VCaP (cell line): ENCODE results near the gene VIPR2.
A peak's percentile ranks its signal among the peaks of the same experiment; 100 is the strongest.

Source experiments
- H3K27ac ChIP-seq: fragments of 450-650 bp; 2 replicates; pipeline ENCODE4 v1.5.1; 2017
- TF ChIP-seq, protein P1 (sequence below): fragments of 450-650 bp; conservative IDR thresholded peaks from 2 replicates; pipeline ENCODE4 v1.5.1; 2017; ENCODE audit warnings: mild to moderate bottlenecking, moderate library complexity

The VIPR2 gene

DNA sequence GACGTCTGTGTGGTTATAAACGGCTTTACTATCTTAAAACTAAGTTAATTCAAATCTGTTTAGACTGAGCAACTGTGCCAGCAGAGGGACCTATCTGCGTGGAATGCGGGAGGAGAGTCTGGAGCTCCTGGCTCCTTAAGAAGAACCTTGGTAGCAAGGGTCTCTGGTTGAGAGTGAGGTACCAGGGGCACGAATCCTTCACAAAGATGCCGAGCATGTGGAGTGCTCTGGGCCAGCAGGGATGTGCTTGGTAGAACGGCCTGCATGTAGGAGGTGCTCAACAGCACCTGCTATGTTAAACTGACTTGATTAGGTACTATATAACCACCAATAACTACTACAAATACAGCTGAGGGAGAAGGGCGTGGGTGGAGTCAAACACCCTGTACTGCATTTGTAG lies 102.6 kb downstream of the VIPR2 start:
- peak overlapping the region; percentile 22; the same call in 1 of the 2 replicates for H3K27ac ChIP-seq
- TF ChIP-seq, protein P1, sequence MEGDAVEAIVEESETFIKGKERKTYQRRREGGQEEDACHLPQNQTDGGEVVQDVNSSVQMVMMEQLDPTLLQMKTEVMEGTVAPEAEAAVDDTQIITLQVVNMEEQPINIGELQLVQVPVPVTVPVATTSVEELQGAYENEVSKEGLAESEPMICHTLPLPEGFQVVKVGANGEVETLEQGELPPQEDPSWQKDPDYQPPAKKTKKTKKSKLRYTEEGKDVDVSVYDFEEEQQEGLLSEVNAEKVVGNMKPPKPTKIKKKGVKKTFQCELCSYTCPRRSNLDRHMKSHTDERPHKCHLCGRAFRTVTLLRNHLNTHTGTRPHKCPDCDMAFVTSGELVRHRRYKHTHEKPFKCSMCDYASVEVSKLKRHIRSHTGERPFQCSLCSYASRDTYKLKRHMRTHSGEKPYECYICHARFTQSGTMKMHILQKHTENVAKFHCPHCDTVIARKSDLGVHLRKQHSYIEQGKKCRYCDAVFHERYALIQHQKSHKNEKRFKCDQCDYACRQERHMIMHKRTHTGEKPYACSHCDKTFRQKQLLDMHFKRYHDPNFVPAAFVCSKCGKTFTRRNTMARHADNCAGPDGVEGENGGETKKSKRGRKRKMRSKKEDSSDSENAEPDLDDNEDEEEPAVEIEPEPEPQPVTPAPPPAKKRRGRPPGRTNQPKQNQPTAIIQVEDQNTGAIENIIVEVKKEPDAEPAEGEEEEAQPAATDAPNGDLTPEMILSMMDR = no peak

DNA sequence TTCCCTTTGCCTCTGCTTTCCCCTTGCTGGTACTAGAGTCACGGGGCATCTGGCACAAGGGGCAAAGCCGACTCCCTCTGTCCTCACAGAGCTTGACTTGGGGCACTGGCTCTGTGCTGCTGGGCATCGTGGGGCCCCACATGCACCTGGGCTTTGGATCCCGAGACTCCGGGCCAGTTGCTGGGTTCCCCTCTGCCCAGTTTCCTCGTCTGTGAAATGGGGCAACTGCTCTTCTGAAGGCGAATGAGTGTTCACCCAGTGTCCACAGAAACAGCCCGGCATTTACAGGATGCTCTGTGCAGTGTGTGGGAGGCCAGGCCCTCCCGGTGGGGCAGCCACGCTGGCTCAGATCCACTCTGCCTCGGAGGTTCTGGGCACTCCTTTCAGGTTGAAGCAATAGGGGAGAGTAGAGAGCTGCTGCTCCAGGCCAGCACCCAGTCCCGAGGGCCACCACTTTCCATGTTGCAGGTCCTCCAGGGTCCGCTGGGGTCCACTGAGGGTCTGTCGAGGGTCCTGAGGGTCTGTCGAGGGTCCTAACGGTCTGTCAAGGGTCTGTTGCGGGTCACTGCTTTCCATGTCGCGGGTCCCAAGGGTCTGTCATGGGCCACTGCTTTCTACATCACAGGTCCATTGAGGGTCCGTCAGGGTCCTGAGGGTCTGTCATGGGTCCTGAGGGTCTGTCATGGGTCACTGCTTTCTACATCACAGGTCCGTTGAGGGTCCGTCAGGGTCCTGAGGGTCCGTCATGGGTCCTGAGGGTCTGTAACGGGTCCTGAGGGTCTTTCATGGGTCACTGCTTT lies 103.6 kb downstream of the VIPR2 start:
- TF ChIP-seq, protein P1 = no peak
- H3K27ac ChIP-seq = no peak overlapping the region

DNA sequence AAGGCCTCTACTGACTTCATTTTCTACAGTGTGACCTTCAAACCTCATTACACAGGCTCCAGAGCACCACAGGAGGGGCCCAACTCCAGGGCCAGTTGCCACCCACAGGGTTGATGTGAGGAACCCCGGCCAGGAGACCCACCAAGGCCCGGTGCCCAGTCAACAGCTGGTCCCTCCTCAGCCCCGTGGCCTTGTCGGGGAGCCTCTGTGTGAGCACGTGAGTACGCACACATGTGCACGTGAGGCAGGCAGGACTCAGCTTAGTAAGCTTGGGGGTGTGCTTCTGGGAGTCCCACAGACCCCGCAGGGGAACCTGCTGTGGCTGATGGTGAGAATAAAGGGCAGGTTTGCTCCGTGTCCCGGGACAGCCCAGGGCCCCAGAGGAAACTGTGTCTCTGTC lies 104.5 kb downstream of the VIPR2 start:
- H3K27ac ChIP-seq = no peak overlapping the region
- TF ChIP-seq, protein P1 = no peak

DNA sequence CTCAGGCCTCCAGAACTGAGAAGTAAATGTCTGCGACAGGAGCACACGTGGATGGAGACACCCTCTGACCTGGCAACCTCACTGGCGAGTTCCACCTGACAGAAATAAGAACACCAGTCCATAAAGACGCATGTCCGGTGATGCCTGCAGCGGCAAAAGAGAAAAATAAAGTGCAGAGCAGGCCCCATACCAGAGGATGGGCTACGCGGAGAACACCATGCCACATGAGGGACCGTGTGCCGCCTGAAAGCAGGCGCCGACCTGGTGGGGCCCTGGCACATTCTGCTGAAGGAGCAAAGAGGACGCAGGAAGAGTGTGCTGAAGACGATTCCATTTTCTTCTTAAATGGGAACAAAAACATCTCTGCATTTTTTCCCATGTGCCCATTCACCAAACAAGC lies 105.0 kb downstream of the VIPR2 start:
- TF ChIP-seq, protein P1 = no peak
- H3K27ac ChIP-seq = no peak overlapping the region

DNA sequence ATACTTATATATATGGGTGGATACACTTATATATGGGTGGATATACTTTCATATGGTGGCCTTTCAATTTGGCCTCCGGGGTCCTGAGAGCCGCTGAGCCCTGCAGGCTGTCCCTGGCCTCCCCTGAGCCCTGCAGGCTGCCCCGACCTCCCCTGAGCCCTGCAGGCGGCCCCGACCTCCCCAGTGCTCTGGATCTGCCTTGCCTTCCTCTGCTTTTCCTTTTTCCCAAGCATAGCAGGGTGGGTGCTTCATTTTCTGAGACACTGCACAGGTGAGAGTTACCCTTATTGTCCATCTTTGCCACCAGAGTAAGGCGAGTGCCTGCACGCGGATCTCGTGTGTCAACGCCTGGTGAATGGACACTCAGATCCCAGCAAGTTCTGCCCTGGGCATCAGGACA lies 106.6 kb downstream of the VIPR2 start:
- TF ChIP-seq, protein P1 = no peak

DNA sequence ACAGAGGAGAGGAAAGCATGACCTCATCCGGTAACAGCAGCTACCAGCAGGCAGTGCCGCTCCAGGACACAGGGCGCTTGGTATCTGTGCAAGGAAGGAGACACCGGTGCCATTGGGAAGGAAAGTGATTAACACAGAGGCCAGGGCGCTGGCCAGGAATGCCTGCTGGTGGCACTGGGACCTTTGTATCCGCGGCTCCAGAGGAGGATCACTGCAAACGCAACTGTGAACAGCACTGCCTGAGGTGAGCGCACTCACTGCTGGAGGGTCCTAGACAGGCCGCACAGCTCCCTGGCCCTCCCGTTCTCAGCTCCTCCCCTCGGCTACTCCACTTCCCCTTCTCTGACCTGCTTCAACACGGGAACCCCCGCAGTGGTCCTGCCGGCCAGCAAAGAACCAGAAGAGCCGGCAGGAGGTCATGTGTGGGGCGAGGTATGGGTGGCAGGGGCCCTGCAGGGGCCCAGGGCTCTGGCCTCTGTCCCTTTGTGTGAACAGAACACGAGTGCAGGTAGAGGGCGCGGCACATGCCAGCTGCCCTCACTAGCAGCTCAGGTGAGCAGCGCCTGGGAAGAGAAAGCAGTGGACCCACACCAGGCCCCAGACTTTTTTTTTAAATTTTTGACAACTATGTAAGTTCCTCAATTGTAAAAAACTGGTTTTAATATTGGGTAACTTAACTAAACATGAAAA lies 107.6 kb downstream of the VIPR2 start:
- TF ChIP-seq, protein P1 = no peak
- no peak overlapping the region for H3K27ac ChIP-seq

More for the DNA sequence above, 106.6 kb downstream of the VIPR2 start:
- no peak overlapping the region for H3K27ac ChIP-seq

DNA sequence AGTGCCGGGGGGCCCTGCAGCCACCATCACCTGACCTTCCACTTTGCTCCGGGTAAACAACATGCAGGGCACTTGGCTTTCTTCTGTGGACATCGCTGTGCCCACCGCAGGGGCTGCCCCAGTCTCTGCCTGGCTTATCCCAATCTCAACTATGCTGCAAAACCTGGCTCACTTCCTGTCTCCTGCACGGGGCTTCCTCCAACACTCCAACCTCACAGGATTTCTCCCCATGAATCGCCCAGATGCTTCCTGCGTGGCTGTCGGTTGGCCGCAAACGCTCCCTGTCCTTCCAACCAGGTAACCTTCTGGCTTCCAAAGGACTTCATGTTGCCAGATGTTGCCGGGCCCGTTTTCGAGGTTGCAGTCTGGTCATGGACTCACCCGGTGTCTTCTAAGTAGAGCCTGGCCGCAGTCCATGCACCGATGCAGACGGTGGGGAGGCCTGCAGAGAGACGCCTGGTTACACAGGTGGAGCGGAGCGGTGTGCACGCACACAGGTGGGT lies 109.0 kb downstream of the VIPR2 start:
- TF ChIP-seq, protein P1 = no peak
- no peak overlapping the region for H3K27ac ChIP-seq
